DOHH2 (cell line): Measurements from ENCODE around the gene SIK3.

ENCODE experiments used
- H3F3A ChIP-seq: fragments of 200-600 bp; sonication (generic), shearing (Covaris generic); 2 replicates; pipeline ENCODE4 v1.6.0; 2016; ENCODE audit warnings: antibody characterized with exemption, mild to moderate bottlenecking; ENCODE audit not compliant: control insufficient read depth, insufficient read depth
- H3K27ac ChIP-seq: fragments of 200-600 bp; sonication (generic); 2 replicates; pipeline ENCODE4 v1.5.1; 2014; ENCODE audit warnings: low read depth, mild to moderate bottlenecking, low read length, moderate library complexity
- H3K27me3 ChIP-seq: fragments of 200-600 bp; sonication (generic); 2 replicates; pipeline ENCODE4 v1.6.1; 2014; ENCODE audit warnings: mild to moderate bottlenecking, low read length, mixed read lengths; ENCODE audit not compliant: control insufficient read depth
- H3K36me3 ChIP-seq: fragments of 200-600 bp; sonication (generic); 2 replicates; pipeline ENCODE4 v1.6.1; 2014; ENCODE audit warnings: mild to moderate bottlenecking, low read length, moderate library complexity, mixed read lengths; ENCODE audit not compliant: control insufficient read depth
- H3K4me1 ChIP-seq: fragments of 200-600 bp; sonication (generic); 2 replicates; pipeline ENCODE4 v1.6.1; 2014; ENCODE audit warnings: mild to moderate bottlenecking, low read length, mixed read lengths; ENCODE audit not compliant: control insufficient read depth
- H3K4me2 ChIP-seq: fragments of 200-600 bp; sonication (generic); 2 replicates; pipeline ENCODE4 v1.6.0; 2014; ENCODE audit warnings: mild to moderate bottlenecking, low read length, moderate library complexity
- H3K4me3 ChIP-seq: fragments of 200-600 bp; sonication (generic); 2 replicates; pipeline ENCODE4 v1.5.1; 2014; ENCODE audit warnings: mild to moderate bottlenecking, low read length, mixed read lengths
- H3K79me2 ChIP-seq: fragments of 200-600 bp; sonication (generic); 2 replicates; pipeline ENCODE4 v1.6.1; 2014; ENCODE audit warnings: mild to moderate bottlenecking, low read length, mixed read lengths; ENCODE audit not compliant: control insufficient read depth
- H3K9me2 ChIP-seq: fragments of 200-600 bp; sonication (generic); replicated peaks from 2 replicates; pipeline ENCODE4 v1.6.1; 2014; ENCODE audit warnings: mild to moderate bottlenecking, low read length, mixed read lengths; ENCODE audit not compliant: control insufficient read depth
- H3K9me3 ChIP-seq: fragments of 200-600 bp; sonication (generic); 2 replicates; pipeline ENCODE4 v1.6.1; 2014; ENCODE audit warnings: antibody characterized with exemption, low read length, mixed read lengths; ENCODE audit not compliant: control insufficient read depth, insufficient read depth
- H4K20me1 ChIP-seq: fragments of 200-600 bp; sonication (generic); 2 replicates; pipeline ENCODE4 v1.6.0; 2014; ENCODE audit warnings: low read depth, mild to moderate bottlenecking, antibody characterized with exemption, low read length, moderate library complexity; ENCODE audit not compliant: control insufficient read depth, insufficient read depth
- CTCF ChIP-seq: fragments of 200-600 bp; sonication (generic); IDR thresholded peaks from one replicate; pipeline ENCODE4 v1.5.1; 2014; ENCODE audit warnings: antibody characterized with exemption, mild to moderate bottlenecking, low read depth, low read length; ENCODE audit not compliant: poor library complexity, severe bottlenecking
- EZH2phosphoT487 ChIP-seq: fragments of 200-600 bp; sonication (generic); IDR thresholded peaks from 2 replicates; pipeline ENCODE4 v1.6.1; 2017; ENCODE audit warnings: borderline replicate concordance, mild to moderate bottlenecking, antibody characterized with exemption, low read length, moderate library complexity, mixed read lengths

SIK3 gene

GRCh38 chr11:116917632-116918031 lies 180.6 kb downstream of the SIK3 start:
- peaks cover 3% of the 10 kb centered on the region; the same call in 1 of the 2 replicates for H3K36me3 ChIP-seq
- H3F3A ChIP-seq = peaks cover 13% of the 10 kb centered on the region; the same call in 1 of the 2 replicates
- H4K20me1 ChIP-seq = no peaks in the 10 kb centered on the region
- no peaks in the 10 kb centered on the region for H3K27me3 ChIP-seq
- H3K79me2 ChIP-seq = no peaks in the 10 kb centered on the region
- H3K4me3 ChIP-seq = peak overlapping the region; percentile 18
- TF ChIP-seq EZH2phosphoT487 = no peak
- no peak for TF ChIP-seq CTCF
- H3K27ac ChIP-seq = peak overlapping the region; percentile 73
- H3K9me3 ChIP-seq = no peaks in the 10 kb centered on the region
- peak overlapping the region; percentile 53 for H3K4me2 ChIP-seq
- peaks cover 38% of the 10 kb centered on the region for H3K4me1 ChIP-seq
- H3K9me2 ChIP-seq = no peaks in the 10 kb centered on the region

- Histone ChIP-seq H3K36me3 (peaks cover 3% of the 10 kb centered on the region; the same call in 1 of the 2 replicates), H3F3A (peaks cover 13% of the 10 kb centered on the region; the same call in 1 of the 2 replicates), H3K4me3 (peak overlapping the region; percentile 18), H3K9me2 (no peaks in the 10 kb centered on the region), H4K20me1 (no peaks in the 10 kb centered on the region), H3K27me3 (no peaks in the 10 kb centered on the region), H3K79me2 (no peaks in the 10 kb centered on the region), H3K9me3 (no peaks in the 10 kb centered on the region), H3K27ac (peak overlapping the region; percentile 73), H3K4me2 (peak overlapping the region; percentile 53), H3K4me1 (peaks cover 38% of the 10 kb centered on the region)
- TF ChIP-seq EZH2phosphoT487 = no peak
These were observed 181.3 kb downstream of the SIK3 start for GRCh38 chr11:116916886-116917285.

- no peaks in the 10 kb centered on the region for H3K27me3 ChIP-seq
- no peaks in the 10 kb centered on the region for H3K9me3 ChIP-seq
- TF ChIP-seq EZH2phosphoT487 = no peak
- TF ChIP-seq CTCF = no peak
- no peaks in the 10 kb centered on the region for H4K20me1 ChIP-seq
- peaks cover 3% of the 10 kb centered on the region; the same call in 1 of the 2 replicates for H3K36me3 ChIP-seq
- H3K9me2 ChIP-seq = no peaks in the 10 kb centered on the region
- H3F3A ChIP-seq = peaks cover 13% of the 10 kb centered on the region; the same call in 1 of the 2 replicates
- H3K27ac ChIP-seq = peak overlapping the region; percentile 73
- H3K4me2 ChIP-seq = no peak overlapping the region
- H3K4me3 ChIP-seq = no peak overlapping the region
- H3K4me1 ChIP-seq = peaks cover 38% of the 10 kb centered on the region
- no peaks in the 10 kb centered on the region for H3K79me2 ChIP-seq
These were observed 182.2 kb downstream of the SIK3 start for GRCh38 chr11:116916052-116916451.

- no peaks in the 10 kb centered on the region for H3K9me2 ChIP-seq
- H3K9me3 ChIP-seq = no peaks in the 10 kb centered on the region
- TF ChIP-seq CTCF (no peak), EZH2phosphoT487 (no peak)
- no peak overlapping the region for H3K4me3 ChIP-seq
- H3K27ac ChIP-seq = no peak overlapping the region
- H3K4me1 ChIP-seq = peaks cover 23% of the 10 kb centered on the region
- H4K20me1 ChIP-seq = no peaks in the 10 kb centered on the region
- H3K27me3 ChIP-seq = no peaks in the 10 kb centered on the region
- no peaks in the 10 kb centered on the region for H3K79me2 ChIP-seq
- H3F3A ChIP-seq = peaks cover 8% of the 10 kb centered on the region; the same call in 1 of the 2 replicates
- H3K4me2 ChIP-seq = no peak overlapping the region
- no peaks in the 10 kb centered on the region for H3K36me3 ChIP-seq
These were observed 185.2 kb downstream of the SIK3 start for GRCh38 chr11:116913000-116913399.
